A549 (cell line): Measurements from ENCODE around the gene SLC7A4. TPM values are rescaled to one million over a fixed set of nuclear protein-coding genes. Genes with fewer than 3 reads are reported as not detected.

Experiments
- ATAC-seq, 2 experiments: fragments of 200-7000 bp in 1 of 2; fragments of >200 bp in 1 of 2; cut with Nextera tagmentation in 1 of 2; cut with Tn5 transposase in 1 of 2; 3 replicates each; pipeline versions ENCODE4 v1.8.0 to v1.9.1; 2018 to 2020; ENCODE audit warnings: mild to moderate bottlenecking in 1 of 2, moderate library complexity in 1 of 2
- CTCF ChIA-PET: fragments of 300-600 bp; sonication (Branson Sonifier 250); formaldehyde crosslinking; extraction: SDS; loops from one replicate; lab custom pipeline; 2021; ENCODE audit warnings: antibody characterized with exemption, inconsistent platforms; lab: Yijun Ruan, JAX
- POLR2A ChIA-PET: fragments of 350-600 bp; formaldehyde crosslinking; extraction: SDS; loops from one replicate; lab custom pipeline; 2021; ENCODE audit warnings: antibody characterized with exemption, inconsistent platforms; lab: Yijun Ruan, JAX
- DNase-seq, 2 experiments: peaks; one replicate each; pipeline versions ENCODE4 v3.0.0 to v3.0.0-alpha.2; 2011 to 2016; ENCODE audit warnings: low read depth in 1 of 2, low spot score in 1 of 2
- FAIRE-seq: peaks from 2 replicates; lab custom pipeline; 2011; peaks lifted over from hg19 to GRCh38; lab: Jason Lieb, UNC
- H3K27ac ChIP-seq, 2 experiments: fragments of >200 bp; sonication (Bioruptor Twin); formaldehyde crosslinking; 3 replicates each; pipeline ENCODE4 v1.5.1; 2016 to 2017
- H3K4me1 ChIP-seq: fragments of >200 bp; sonication (Bioruptor Twin); formaldehyde crosslinking; 3 replicates; pipeline ENCODE4 v1.6.1; 2016
- H3K4me2 ChIP-seq: fragments of >200 bp; sonication (Bioruptor Twin); formaldehyde crosslinking; 3 replicates; pipeline ENCODE4 v1.6.1; 2016
- H3K4me3 ChIP-seq: fragments of >200 bp; sonication (Bioruptor Twin); formaldehyde crosslinking; 3 replicates; pipeline ENCODE4 v1.5.1; 2016
- H3K9me3 ChIP-seq: fragments of >200 bp; sonication (Bioruptor Twin); formaldehyde crosslinking; 3 replicates; pipeline ENCODE4 v1.6.1; 2016
- CHD4 ChIP-seq: fragments of 200-600 bp; sonication (generic); IDR thresholded peaks from 2 replicates; pipeline ENCODE4 v1.6.1; 2016; ENCODE audit warnings: antibody characterized with exemption, mild to moderate bottlenecking, borderline replicate concordance
- EHMT2 ChIP-seq: fragments of 200-600 bp; sonication (generic); IDR thresholded peaks from 2 replicates; pipeline ENCODE4 v1.6.1; 2016; ENCODE audit warnings: antibody characterized with exemption, low read depth, mild to moderate bottlenecking, moderate library complexity
- EP300 ChIP-seq, 2 experiments: fragments of >200 bp; sonication (Bioruptor Twin); formaldehyde crosslinking; IDR thresholded peaks; 2 replicates in 1 of 2; 3 replicates in 1 of 2; pipeline ENCODE4 v1.6.1; 2016 to 2017
- FOSL2 ChIP-seq, 2 experiments: fragments of 450-650 bp in 1 of 2; fragments of >200 bp in 1 of 2; sonication (Bioruptor Twin) in 1 of 2; formaldehyde crosslinking; IDR thresholded peaks; 2 replicates each; pipeline versions ENCODE4 v1.5.0 to v1.6.1; 2016 to 2020; ENCODE audit warnings: mild to moderate bottlenecking in 1 of 2, moderate library complexity in 1 of 2
- GATA3 ChIP-seq: IDR thresholded peaks from 2 replicates; pipeline ENCODE4 v1.6.1; 2012; ENCODE audit warnings: borderline replicate concordance
- HES2 ChIP-seq: fragments of >200 bp; sonication (Bioruptor Twin); formaldehyde crosslinking; IDR thresholded peaks from 2 replicates; pipeline ENCODE4 v1.6.1; 2016
- HMGXB4 ChIP-seq: fragments of 250-450 bp; sonication (Bioruptor Pico); IDR thresholded peaks from 2 replicates; pipeline ENCODE4 v1.5.0; 2021; ENCODE audit warnings: mild to moderate bottlenecking, moderate library complexity, borderline replicate concordance
- HOXB13 ChIP-seq: fragments of 250-450 bp; sonication (Bioruptor Pico); IDR thresholded peaks from 2 replicates; pipeline ENCODE4 v1.5.0; 2020; ENCODE audit warnings: low read depth, mild to moderate bottlenecking, moderate library complexity
- KDM1A ChIP-seq: fragments of 200-600 bp; sonication (generic); IDR thresholded peaks from 2 replicates; pipeline ENCODE4 v1.6.1; 2016; ENCODE audit warnings: low read depth, mild to moderate bottlenecking
- MAZ ChIP-seq: fragments of 150-350 bp; IDR thresholded peaks from 2 replicates; pipeline ENCODE4 v1.6.1; 2014; ENCODE audit warnings: antibody characterized with exemption, low read depth, low read length, borderline replicate concordance
- NPAS2 ChIP-seq: fragments of 250-450 bp; sonication (Bioruptor Pico); IDR thresholded peaks from 2 replicates; pipeline ENCODE4 v1.8.0; 2022; ENCODE audit warnings: mild to moderate bottlenecking, moderate library complexity, borderline replicate concordance
- NR3C1 ChIP-seq: fragments of >200 bp; sonication (Bioruptor Twin); formaldehyde crosslinking; IDR thresholded peaks from 3 replicates; pipeline ENCODE4 v1.6.1; 2017
- POLR2A ChIP-seq: IDR thresholded peaks from 2 replicates; pipeline ENCODE4 v1.6.1; 2012; ENCODE audit warnings: mild to moderate bottlenecking, low read length
- REST ChIP-seq: fragments of 200-600 bp; sonication (generic); IDR thresholded peaks from 2 replicates; pipeline ENCODE4 v1.6.1; 2016; ENCODE audit warnings: antibody characterized with exemption, mild to moderate bottlenecking, moderate library complexity
- RFX5 ChIP-seq: fragments of 450-650 bp; IDR thresholded peaks from 2 replicates; pipeline ENCODE4 v1.7.1; 2014; ENCODE audit warnings: antibody characterized with exemption, mild to moderate bottlenecking, moderate library complexity
- RNF2 ChIP-seq: fragments of 200-600 bp; sonication (generic); IDR thresholded peaks from 2 replicates; pipeline ENCODE4 v1.6.1; 2016; ENCODE audit warnings: low read depth, mild to moderate bottlenecking, antibody characterized with exemption, moderate library complexity, borderline replicate concordance
- TP53 ChIP-seq: fragments of 250-450 bp; sonication (Bioruptor Pico); IDR thresholded peaks from 2 replicates; pipeline ENCODE4 v1.5.0; 2021; ENCODE audit warnings: mild to moderate bottlenecking, moderate library complexity
- ZFP36 ChIP-seq: fragments of 450-650 bp; IDR thresholded peaks from 2 replicates; pipeline ENCODE4 v1.6.1; 2014; ENCODE audit warnings: borderline replicate concordance; ENCODE audit not compliant: partially characterized antibody
- ZNF302 ChIP-seq: fragments of 250-450 bp; sonication (Bioruptor Pico); IDR thresholded peaks from 2 replicates; pipeline ENCODE4 v1.9.0; 2021; ENCODE audit warnings: inconsistent platforms, mild to moderate bottlenecking, moderate library complexity
- WGBS: methylation state at CpG from one replicate; pipeline ENCODE4 v1.1.6; 2017; ENCODE audit errors: missing lambda C conversion rate; 5-methylcytosine and 5-hydroxymethylcytosine counted together
- polyA plus RNA-seq, 4 experiments: library from polyadenylated mRNA; depleted of rRNA in 3 of 4; stranded (reverse); fragments of >200 nt; fragmentation: RNase III in 1 of 4; extraction: RNeasy Plus Mini Kit Qiagen cat#74134 plus additional on column Dnase treatment in 1 of 4; gene quantifications; 2 replicates in 3 of 4; 3 replicates in 1 of 4; pipeline ENCODE4 v1.2.3, GENCODE V29; 2011 to 2017
- TF ChIP-seq, protein P1 (sequence below): fragments of 150-350 bp; IDR thresholded peaks from 2 replicates; pipeline ENCODE4 v1.6.1; 2014; ENCODE audit warnings: low read depth, mild to moderate bottlenecking, low read length

SLC7A4 gene
- polyA plus RNA-seq, 2 of the 4 experiments (the other 2 are of a cell fraction) = not detected

DNA sequence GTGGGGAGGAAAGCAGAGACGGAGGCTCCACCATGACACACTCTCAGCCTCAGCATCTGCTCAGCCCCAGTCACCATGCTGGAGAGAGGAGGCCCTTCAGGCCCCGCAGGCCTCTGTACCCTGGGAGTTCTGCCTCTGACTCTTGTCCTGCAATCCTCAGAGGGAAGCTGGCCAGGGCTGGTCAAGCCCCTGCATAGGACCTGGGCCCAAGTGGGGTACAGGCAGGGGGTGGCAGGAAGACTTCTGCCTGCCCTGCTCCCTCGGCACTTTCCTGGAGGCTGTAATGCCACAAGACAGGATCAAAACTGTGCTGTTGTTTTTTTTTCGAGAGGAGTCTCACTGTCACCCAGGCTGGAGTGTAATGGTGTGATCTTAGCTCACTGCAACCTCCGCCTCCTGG is 47.1 kb upstream of the SLC7A4 start:
- 96% methylated on average over 2 of the region's 5 CpGs for whole genome bisulfite sequencing
- H3K4me1 ChIP-seq = peaks cover under 1% of the 10 kb centered on the region; the same call in 1 of the 3 replicates
- CTCF ChIA-PET = no interaction called here
- ATAC-seq (no peak), DNase-seq (no peak), FAIRE-seq (no peak)
- H3K27ac ChIP-seq = no peak overlapping the region
- H3K4me2 ChIP-seq = no peak overlapping the region
- no peaks in the 10 kb centered on the region for H3K9me3 ChIP-seq
- POLR2A ChIA-PET = no interaction called here
- TF ChIP-seq HMGXB4 (CRISPR knock-in tag) (no peak), NR3C1 (no peak), MAZ (no peak), ZNF302 (CRISPR knock-in tag) (no peak), FOSL2 (IDR thresholded peaks at IDR 0.05) (no peak), FOSL2 (CRISPR knock-in tag; IDR thresholded peaks at IDR 0.05) (no peak), POLR2A (no peak), KDM1A (no peak), HOXB13 (CRISPR knock-in tag) (no peak), REST (no peak), HES2 (no peak), NPAS2 (no peak), EP300 (IDR thresholded peaks at IDR 0.05) (no peak)
- no peak overlapping the region for H3K4me3 ChIP-seq

DNA sequence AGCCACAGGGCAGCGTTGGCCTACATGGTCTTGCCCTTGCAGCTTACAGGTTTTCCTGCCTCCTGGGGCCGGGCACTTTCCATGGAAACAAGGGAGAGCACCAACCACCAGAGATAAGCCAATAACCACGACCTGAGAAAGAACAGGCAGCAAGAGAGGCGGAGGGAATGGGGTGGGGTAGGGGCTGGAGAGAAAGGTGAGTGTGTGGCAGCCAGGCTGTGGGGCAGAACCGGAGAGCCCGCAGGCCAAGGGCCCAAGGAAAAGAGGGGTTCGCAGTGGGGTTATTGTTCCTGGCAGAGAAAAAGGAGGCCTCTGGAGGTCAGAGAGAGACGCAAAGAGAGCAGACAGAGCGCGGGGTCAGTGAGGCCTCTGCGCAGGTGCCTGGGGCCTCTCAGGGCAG is 46.6 kb upstream of the SLC7A4 start:
- TF ChIP-seq HES2 (no peak), ZFP36 (no peak), GATA3 (no peak), EHMT2 (no peak), MAZ (no peak), HOXB13 (CRISPR knock-in tag) (no peak), POLR2A (no peak), RNF2 (no peak), CHD4 (no peak), RFX5 (no peak), TP53 (CRISPR knock-in tag) (no peak)
- TF ChIP-seq, protein P1, sequence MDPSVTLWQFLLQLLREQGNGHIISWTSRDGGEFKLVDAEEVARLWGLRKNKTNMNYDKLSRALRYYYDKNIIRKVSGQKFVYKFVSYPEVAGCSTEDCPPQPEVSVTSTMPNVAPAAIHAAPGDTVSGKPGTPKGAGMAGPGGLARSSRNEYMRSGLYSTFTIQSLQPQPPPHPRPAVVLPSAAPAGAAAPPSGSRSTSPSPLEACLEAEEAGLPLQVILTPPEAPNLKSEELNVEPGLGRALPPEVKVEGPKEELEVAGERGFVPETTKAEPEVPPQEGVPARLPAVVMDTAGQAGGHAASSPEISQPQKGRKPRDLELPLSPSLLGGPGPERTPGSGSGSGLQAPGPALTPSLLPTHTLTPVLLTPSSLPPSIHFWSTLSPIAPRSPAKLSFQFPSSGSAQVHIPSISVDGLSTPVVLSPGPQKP = no peak
- no peak for FAIRE-seq
- ATAC-seq = no peak; a peak in 1 of 6 replicates
- WGBS = 78% methylated on average over 11 of the region's 11 CpGs
- DNase-seq = no peak
- ChIA-PET POLR2A (no interaction called here), CTCF (no interaction called here)
- H3K4me3 ChIP-seq = no peak overlapping the region
- peaks cover 3% of the 10 kb centered on the region; the same call in 1 of the 3 replicates for H3K4me1 ChIP-seq
- H3K4me2 ChIP-seq = no peak overlapping the region
- H3K9me3 ChIP-seq = no peaks in the 10 kb centered on the region
- H3K27ac ChIP-seq = no peak overlapping the region
